Measurements from ENCODE around the gene CHI3L1.

Gene CHI3L1

DNA sequence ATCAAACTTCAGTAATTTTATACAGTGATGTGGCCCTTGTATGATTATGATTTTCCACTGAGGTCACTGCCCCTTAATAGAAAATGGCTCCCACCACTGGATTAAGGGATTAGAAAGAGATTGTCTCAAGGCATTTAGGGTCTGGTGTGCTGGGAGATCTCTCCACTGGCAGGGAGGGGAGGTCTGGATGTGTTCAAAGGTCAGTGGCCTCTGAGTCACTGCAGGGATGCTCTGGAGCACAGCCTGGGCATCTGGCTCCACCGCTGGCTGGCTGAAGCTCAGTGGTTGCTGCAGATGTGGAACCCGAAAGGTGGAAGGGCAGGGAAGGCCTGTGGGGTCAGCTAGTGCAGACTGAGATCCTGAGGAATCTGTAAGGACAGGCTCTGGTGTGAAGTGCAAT, 18.3 kb upstream of the CHI3L1 start:
- DNase-seq, result no peak

DNA sequence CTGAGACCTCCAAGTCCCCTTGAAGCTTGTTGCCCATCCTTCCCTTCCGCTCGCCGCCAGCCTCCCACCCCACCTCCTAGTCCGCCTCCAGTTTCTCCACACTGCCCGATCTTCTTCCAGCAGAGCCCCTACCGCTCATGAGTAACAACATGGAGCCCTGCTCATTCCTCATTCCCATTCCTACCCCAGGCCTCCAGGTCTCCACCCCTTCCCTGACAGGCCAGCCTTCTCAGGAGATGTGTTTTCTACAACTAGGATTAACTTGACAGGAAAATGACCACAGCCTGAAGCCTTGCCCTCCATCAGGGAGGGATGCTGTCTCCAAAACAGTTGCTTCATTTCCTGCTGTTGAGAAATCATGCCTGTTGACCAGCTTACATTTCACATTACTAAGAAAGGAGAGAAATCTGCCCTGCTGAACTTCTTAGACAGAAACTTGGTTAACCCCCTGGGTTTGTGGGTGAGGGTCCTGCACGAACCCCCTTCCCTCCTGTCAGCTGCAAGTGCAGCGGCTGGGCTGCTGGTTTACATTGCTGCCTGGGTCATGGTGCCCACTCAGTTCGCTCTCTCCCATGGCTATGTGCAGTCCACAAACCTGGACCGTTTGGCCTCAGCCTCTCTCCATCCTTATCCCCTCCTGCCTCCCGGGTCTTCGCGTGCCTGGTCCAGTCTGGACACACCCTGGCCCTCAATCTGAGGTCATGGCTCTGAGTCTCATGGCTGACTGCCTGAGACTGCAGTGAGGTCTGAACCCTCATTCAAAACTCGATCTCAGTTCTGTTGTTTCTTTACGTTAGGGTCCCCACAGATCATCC, 16.1 kb upstream of the CHI3L1 start:
- DNase-seq, result no peak

DNA sequence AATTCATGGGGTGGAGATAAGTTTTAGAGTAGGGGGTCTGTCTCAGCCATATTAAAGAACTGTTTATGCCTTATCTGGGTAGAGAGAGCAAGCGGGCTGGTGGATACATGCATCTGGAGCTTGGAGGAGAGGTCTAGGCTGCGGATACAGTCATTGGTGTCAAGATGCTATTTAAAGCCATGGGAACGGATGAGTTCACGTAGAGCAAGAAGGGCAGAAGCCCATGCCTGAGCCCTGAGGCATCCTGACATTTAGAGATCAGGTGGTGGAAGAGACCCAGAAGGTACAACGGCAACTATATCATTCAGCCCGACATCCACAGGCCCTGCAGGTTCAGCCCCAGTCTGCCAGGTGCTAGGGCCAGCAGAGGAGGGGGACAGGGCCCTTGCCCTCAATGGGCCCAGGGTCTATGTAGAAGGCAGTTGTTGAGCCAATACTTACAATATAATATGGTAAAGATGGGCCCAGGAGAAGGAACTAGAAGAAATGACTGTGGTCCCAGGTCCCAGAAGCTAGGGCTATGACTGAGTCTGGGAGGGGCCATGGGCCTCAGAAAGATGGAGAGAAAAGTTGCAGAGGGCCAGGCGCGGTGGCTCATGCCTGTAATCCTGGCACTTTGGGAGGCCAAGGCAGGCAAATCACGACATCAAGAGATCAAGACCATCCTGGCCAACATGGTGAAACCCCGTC, 15.2 kb upstream of the CHI3L1 start:
- no peak for DNase-seq

DNA sequence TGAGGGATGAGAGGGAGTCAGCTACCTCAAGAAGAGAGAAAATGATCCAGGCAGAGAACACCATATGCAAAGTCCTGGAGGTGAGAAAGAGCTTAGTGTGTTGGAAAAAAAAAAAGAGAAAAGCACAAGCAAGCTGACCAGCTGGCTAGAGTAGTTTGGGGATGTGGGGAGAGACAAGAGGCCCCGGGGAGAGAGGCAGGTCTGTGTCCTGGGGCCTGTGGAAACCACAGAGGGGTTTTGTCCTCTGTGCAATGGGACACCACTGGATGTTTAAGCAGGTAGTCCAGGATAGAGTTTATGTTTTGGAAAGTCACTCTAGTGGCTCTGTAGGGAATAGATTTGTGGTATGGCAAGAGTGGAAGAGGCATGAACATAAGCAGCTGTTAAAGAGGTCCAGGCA, 14.4 kb upstream of the CHI3L1 start:
- DNase-seq, result no peak

DNA sequence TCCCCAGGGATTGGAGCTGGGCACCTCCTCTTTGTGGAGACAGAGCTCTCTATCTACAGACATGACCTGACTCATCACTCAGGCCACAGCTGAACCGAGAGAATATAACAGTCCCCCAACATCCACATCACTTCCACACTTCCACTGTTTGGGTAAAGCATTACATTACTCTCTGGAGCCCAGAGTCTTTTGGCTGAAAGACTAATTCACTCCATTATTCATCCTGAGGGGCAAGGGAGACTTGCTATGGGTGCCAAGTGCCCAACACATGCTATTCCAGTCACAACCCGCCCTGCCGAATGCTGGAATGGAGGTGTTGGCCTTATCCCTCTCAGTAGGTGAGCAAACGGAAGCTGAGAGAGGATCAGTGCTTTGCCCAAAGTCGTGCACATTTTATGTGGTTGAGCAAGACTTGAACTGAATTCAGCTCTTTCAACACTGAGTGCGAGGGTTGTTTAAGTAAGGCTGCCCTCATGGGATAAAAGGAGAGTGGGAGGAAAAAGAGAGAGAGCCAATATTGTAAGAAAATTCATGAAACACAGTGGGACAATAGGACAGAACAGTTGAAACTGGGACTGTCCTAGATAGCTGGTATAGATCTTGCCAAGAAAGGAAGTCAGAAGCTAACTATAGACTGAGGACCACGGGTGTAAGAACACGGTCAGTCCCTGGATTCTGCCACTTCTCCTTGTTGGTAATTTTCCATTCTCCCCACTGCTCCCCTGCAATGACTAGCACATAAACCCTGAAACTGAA, 13.5 kb upstream of the CHI3L1 start:
- DNase-seq, result no peak

DNA sequence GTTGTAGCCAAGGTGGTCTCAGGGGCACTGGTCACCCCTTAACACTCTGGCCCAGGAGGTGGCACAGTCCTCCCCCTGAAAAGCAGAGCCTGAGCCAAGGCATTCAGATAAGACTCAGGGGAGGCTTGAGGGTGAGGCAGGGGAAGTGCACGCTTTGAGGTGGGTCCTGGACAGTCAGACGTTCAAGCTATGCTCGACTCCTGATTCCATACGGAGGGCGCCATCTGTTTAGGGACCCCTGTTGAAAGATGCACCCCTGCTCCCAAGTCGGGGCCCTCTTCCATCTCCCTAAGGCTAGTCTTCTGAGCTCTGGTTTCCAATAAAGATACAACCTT, 12.9 kb upstream of the CHI3L1 start:
- DNase-seq, result no peak

DNA sequence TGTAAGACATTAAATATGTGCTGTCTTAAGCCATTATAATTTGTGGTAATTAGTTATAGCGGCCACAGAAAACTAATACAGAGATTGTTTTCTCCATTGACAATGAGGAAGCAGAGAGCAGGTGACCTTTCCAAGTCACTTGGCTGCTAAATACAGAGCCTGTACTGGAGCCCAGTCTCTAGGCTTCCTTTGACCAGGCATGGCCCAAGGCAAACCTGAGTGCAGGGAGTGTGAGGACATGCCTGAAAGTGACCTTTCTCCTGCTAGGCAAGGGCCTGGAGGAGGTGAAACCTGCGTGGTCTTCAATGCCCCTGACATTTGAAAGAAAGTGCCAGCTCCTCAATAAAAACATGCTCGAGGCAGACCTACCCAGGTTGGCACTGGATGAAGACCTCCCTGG, 12.5 kb upstream of the CHI3L1 start:
- no peak for DNase-seq

DNA sequence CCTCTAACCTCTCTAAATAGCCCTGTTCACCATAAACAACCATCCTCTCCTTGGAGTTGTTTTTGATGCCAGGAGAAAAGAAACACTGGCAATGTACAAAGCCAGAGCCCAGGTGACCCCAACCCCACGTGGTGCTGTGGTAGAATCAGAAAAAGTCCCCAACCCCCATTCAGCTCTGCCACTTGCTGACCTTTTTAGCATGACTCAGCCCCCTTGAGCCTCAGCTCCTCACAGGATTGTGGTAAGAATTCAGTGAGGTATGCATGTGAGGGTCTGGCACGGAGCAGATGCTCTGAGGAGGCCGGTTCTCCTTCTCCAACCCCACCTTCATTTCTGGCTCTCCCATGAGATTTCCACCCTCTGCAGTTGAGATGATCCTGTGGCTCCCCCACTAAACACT, 11.1 kb upstream of the CHI3L1 start:
- no peak for DNase-seq

DNA sequence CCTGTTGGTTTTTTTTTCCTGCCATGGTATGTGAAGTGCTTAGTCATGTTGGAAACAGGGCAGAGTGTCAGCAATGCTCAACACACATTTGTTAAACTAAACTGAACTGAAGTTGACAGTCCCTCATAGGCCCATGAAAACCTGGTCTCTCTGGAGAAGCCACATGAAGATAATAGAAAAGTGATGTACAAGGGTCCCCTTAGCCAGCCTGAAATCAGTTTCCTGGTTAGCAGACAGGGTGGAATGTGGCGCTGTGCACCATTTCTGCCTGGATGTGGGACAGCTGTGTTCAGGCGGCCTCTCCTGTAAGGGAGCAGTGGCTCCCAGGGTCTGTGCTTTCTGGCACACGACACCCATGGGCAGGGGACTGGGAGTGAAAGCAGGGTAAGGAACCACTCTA, 9.9 kb upstream of the CHI3L1 start:
- DNase-seq, result no peak

DNA sequence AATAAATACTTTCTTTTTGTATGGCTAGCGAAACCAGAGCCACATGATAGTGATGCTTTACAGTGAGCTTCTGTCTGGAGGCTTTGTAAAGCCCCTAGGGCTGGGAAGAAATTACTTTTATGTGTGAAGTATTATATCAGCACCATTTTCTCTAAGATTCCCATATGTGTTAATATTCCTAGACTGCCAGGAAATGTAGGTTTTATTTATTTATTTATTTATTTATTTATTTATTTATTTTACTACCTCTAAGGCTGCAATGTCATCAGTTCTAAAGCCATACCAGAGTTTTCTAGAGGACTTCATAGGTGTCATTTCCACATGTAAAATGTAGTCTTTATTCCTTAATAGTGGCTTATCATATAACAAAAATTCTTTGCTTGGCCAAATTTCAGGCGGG, 4.4 kb upstream of the CHI3L1 start:
- DNase-seq, result no peak

DNA sequence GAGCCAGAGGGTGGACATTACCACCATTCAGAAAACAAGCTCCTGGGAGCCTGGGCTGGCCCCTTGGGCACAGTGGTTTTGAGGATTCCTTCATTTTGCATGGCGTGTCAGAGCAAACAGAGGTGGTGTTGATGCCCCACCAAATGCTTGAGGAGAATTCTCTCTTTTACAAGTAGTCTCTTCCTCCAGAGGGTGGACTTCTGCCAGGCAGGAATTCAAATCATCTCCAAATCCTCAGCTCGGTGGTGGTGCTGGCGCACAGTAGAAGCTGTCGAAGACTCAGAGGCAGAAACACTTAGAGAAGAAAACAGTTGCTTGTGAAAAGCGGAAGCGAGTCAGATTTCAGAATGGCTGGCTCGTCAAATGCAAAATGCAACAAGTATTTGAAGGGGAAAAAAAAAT, 3.4 kb upstream of the CHI3L1 start:
- DNase-seq, result no peak

DNA sequence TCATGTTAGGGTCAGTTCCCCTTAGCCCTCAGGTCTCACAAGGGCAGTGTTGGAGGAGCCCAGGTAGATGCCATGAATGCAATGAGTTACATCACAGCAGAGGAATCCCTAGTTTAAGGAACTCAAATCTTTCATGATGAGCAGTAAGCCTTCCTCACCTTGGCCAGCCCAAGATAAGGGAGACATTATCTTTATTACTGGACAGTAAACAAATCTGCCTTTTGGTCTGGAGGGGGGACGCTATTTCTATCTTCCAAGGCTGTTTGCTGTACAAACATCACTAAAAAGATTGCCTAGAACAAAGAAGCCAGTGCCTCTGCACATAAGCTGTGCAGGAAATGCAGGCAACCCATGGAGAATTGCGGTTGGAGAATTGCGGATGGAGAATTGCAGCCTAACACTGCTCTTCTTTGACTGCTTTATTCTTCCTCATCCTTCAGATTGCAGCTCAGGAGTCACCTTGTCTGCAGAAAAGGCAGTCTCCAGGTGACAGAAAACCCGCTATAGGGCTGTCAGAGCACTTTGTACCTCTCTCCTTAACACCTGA, 2.3 kb upstream of the CHI3L1 start:
- no peak for DNase-seq

DNA sequence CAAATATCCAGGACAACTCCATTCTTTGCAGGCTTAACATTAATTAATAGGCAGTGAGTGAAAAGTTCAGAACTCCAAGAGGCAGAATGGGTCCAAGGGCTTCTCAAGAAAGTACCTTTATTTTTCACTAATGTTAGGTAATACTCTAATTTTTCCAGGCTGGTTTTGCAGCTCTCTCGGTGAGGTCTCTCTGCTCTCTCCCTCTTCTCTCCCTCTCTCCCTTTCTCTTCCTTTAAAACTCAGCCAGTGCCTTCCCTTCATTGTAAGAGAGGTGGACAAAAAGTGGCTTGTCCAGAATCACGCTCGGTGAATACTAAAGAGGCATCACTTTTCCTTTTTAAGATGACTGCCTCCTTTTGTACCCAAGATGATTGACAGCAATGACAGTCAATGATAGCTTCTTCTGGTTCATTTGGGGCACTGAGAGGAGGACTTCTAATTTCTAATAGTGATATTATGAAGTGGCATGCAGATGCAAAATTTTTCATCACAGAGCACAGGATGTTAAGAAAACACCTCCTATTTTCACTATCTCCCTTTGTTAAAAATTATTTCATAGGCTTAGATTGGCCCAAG, 1.3 kb upstream of the CHI3L1 start:
- no peak for DNase-seq

DNA sequence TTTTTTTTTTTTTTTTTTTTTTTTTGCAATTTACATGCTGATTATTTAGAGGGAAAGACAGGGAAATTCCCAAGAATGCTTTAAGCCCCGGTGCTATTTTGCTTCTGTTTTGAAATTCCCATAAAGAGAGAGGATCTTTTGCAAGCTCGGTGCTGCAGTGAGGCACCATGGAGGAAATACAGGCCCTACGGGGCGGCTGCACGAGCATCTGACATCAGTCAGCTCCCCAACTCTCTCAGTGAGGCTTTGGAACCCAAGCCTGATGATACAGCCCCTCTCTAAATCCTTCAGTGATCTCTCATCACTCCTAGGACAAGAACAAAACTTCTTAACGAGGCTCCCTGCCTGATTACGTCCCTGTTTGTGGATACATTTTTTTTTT, 791 bp upstream of the CHI3L1 start:
- DNase-seq, result no peak

DNA sequence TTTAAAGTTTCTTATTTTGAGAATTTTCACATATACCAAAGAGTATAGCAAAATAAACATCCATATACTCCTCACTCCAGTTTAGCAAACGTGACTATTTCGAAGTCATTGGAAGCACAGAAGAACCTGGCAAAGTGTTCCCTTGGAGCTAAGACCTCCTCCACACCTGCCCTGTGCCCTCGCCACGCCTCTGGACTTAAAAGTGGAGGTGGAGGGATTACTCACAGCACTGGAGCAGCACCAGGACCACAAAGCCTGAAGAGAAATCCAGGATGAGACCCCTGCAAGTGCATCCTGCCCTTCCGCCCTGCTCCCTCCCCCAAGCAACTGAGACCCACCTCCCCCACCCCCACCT, 436 bp downstream of the CHI3L1 start:
- no peak for DNase-seq

DNA sequence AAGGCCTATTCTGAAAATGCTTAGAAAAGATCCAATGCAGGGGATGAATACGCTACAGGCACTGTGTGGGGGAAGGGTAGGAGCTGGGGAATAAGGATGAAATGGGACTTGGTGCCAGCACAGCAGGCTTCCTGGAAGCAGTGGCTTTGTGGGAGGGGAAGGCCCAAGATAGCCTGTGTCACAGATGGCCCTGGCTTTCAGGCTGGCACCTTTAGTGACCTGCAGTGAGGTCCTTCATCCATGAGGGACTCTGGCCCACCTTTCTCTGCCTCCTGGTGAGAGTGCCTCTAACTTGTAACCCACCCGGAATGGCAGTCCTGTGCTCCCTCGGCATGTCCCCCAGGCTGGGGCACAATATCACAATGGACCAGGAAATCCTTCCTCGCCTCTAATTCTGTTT, 919 bp downstream of the CHI3L1 start:
- no peak for DNase-seq

DNA sequence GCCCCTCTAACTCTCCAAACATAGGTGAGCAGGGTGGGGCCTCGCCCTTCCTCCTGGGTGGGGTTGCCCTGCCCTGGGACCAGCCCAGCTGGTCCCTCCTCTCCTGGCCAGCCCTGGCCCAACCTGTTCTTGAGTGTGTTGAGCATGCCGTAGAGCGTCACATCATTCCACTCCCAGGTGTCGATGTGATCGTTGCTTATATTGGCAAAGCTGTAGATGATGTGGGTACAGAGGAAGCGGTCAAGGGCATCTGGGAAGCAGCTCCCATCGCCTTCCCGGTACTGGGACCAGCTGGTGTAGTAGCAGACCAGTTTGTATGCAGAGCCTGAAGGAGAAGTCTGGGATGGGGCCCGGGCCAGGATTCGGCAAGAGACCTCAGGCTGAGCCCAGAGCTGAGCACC, 1.4 kb downstream of the CHI3L1 start:
- no peak for DNase-seq

DNA sequence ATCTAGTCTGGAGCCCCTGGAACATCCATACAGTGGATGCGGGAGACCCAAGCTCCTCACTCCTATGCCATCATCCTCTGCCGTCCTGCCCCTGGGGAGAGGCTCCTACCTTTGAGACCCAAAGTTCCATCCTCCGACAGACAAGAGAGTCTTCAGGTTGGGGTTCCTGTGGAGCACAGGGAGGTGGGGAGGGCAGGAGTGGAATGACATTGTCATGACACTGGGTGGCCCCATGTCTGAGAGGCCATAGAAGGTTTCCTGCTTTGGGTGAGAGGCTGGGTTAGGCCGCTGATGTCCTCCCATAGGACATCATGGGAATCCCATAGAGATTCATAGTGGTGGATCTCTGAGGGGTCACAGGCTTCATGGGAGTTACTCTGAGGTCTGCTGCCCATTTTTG, 2.0 kb downstream of the CHI3L1 start:
- DNase-seq, result no peak

DNA sequence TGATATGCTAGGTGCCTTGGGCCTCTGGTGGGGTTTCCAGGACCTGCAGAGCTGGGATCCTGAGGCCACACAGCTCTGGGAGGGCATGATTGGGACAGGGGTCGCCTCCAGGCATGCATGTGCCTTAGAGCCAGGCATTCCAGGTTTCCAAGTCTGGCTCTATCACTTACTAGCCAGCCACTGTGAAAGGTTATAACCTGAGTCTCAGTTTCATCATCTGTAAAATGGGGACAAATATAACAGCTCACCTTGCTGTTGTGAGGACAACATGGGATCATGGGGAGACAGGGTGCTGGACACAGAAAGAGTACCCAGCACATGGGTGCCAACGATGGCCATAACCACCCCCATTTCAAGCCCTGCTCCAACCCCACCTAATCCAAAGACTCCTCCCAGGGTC, 2.7 kb downstream of the CHI3L1 start:
- DNase-seq, result no peak

DNA sequence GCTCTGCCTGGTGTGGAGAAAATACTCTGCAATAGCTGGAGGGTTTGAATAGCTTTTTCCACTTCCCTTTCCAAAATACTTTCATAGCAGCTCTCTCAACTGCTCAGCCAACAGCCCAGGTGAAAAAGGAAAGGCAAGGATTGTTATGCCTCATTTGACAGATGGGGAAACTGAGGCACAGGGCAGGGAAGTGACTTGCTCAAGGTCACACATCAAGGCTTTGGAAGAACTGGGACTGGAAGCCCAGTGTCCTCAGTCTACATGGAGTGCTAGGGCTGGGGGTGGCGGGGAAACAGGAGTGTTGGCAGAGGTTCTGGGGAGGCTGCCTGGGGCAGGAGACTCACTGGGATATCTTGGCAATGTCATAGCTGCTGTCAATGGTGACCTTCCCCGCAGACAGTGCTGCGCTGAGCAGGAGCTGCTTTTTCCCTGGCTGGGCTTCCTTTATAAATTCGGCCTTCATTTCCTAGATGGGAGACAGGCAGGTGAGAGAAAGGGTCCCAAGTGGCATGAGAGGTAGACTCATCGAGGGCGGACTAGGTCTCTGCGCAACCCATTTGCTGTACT, 4.0 kb downstream of the CHI3L1 start:
- DNase-seq, result no peak

DNA sequence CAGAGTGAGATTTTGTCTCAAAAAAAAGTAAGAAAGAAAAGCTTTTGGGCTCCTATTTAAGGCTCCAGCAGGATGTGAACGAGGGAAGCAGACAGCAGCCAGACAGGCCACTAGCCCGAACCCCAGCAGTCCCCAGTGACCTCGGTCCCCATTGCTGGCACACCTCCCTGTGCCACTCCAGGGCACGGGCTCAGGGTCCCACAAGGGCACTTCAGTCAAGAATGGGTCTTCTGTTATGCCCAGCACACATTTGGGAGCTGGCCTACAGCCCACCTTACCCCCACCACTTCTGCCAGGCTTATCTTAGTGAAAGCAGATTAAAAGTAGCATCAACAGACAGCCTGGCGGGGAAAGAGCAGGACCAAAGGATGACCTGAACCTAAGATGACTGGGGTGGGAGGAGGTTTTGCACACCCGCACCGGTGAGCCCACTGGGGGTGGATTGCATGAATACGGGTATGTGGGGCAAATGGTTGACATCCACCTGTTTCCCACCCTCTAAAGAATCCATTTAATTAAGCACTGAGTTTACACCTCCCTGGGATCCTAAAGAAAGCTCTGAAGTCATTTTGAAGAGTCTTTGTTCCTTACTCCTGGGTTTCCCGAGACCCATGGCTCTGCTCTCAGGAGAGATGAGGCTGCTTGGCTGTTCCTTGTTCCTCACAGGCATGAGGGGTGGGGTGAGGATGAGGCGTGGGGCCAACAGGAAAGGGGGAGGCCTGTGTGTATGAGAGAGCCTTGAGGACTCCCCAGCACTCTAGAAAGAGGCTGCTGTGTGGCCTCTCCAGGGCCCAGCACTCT, 4.7 kb downstream of the CHI3L1 start:
- no peak for DNase-seq

DNA sequence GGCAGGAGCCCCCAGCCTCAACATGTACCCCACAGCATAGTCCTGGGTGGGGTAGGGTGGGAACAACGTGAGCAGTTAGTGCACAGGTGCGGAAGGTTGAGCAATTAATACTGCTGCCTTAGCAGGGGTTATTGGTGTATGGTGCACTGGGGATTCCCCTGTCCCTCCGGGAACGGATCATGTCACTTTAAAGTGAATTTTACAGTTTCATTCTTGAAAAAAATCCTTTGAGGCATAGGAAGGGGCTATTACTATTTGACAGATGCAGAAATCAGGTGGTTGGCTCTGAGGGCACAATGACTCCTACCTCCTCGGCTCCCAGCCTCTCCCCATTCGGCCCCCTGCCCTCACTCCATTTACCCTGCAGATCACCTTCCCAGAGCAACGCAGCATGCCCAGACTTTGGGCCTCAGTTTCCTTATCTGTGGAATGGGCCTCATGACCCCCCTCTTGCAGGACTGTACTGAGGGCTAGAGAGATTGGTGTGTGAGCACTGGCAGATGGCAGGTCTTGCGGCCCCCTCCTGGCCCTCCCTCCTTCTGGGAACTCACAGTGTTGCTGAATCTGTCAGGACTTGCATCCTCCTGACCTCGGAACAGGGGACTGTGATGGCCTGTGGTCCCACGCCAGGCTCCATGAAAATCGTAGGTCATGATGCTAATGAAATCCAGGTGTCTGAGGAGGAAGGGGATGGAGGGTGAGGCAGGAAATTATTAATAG, 5.7 kb downstream of the CHI3L1 start:
- DNase-seq, result no peak

Data from stimulated activated CD4-positive, alpha-beta T cell treated with anti-CD3 and anti-CD28 coated beads, Interleukin-12 subunit alpha, Interleukin-12 subunit beta, amount 100 ng/mL, for 4 hours (primary cell).